ENCODE measurements around the gene OR8H1. TPM values are rescaled to one million over a fixed set of nuclear protein-coding genes. Genes with fewer than 3 reads are reported as not detected.

The OR8H1 gene
- polyA plus RNA-seq, 1 donor from 2014 or later, result not detected

DNA sequence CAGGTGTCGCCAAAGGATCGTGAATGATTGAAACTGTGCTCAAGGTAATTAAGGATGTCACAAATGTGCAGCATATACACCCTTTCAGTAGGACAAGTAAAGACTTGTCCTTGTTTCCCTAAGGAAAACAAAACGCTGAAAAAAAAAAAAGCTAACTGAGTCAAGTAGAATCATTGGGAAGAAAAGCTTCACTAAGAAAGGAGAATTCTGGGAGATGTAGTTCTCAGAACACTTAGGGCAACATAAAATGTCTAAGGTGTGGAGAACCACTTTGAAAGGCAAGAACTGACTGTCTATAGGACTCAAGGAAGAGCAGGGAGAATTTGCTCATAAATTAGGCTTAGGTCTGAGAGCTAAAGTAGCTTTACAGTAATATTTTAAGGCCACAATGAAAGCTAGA is 21.0 kb downstream of the OR8H1 start:
- no peaks in the 10 kb centered on the region for H4K20me1 ChIP-seq (ENCODE audit: insufficient read depth)
- no peaks in the 10 kb centered on the region for H3K9me2 ChIP-seq (ENCODE audit: insufficient read depth, low read length)
- TF ChIP-seq EZH2 (IDR thresholded peaks at IDR 0.05; ENCODE audit: borderline replicate concordance, insufficient read depth, low read length, poor library complexity, severe bottlenecking), result no peak
- no peak for TF ChIP-seq REST (IDR thresholded peaks at IDR 0.05; ENCODE audit: borderline replicate concordance)
- no peak for TF ChIP-seq MXI1 (conservative IDR thresholded peaks at IDR 0.05; ENCODE audit: poor library complexity, severe bottlenecking)
- no peak for TF ChIP-seq RAD21 (conservative IDR thresholded peaks at IDR 0.05)
- H3K27ac ChIP-seq (ENCODE audit: low read length), result no peak overlapping the region
- H3K27me3 ChIP-seq (ENCODE audit: insufficient read depth, low read depth, low read length), result no peaks in the 10 kb centered on the region
- H2AFZ ChIP-seq (ENCODE audit: low read depth, low read length), result no peak overlapping the region
- H3K79me2 ChIP-seq (replicated peaks; ENCODE audit: insufficient read depth, low read length), result no peaks in the 10 kb centered on the region
- no peak overlapping the region for H3K4me3 ChIP-seq (ENCODE audit: low read length)
- H3K9ac ChIP-seq (ENCODE audit: low read length), result no peak overlapping the region
- no peaks in the 10 kb centered on the region for H3F3A ChIP-seq (ENCODE audit: insufficient read depth, low read length, poor library complexity, severe bottlenecking)
- no peak overlapping the region for H3K4me2 ChIP-seq (ENCODE audit: low read length)
- H3K36me3 ChIP-seq (ENCODE audit: insufficient read depth, low read length), result no peaks in the 10 kb centered on the region
- no peaks in the 10 kb centered on the region for H3K9me3 ChIP-seq (ENCODE audit: low read length)

- Histone ChIP-seq H3K27me3 (ENCODE audit: insufficient read depth, low read depth, low read length) (no peaks in the 10 kb centered on the region), H3K9me2 (ENCODE audit: insufficient read depth, low read length) (no peaks in the 10 kb centered on the region), H3K9me3 (ENCODE audit: low read length) (no peaks in the 10 kb centered on the region), H3K27ac (ENCODE audit: low read length) (no peak within 1 kb of the TSS), H3F3A (ENCODE audit: insufficient read depth, low read length, poor library complexity, severe bottlenecking) (no peaks in the 10 kb centered on the region), H3K36me3 (ENCODE audit: insufficient read depth, low read length) (no peaks in the 10 kb centered on the region), H2AFZ (ENCODE audit: low read depth, low read length) (no peak within 1 kb of the TSS), H3K9ac (ENCODE audit: low read length) (no peak within 1 kb of the TSS), H3K4me3 (ENCODE audit: low read length) (no peak within 1 kb of the TSS), H4K20me1 (ENCODE audit: insufficient read depth) (no peaks in the 10 kb centered on the region), H3K4me2 (ENCODE audit: low read length) (no peak within 1 kb of the TSS), H3K79me2 (replicated peaks; ENCODE audit: insufficient read depth, low read length) (no peaks in the 10 kb centered on the region)
- TF ChIP-seq SMC3 (conservative IDR thresholded peaks at IDR 0.05; ENCODE audit: poor library complexity), result no peak
- TF ChIP-seq EZH2 (IDR thresholded peaks at IDR 0.05; ENCODE audit: borderline replicate concordance, insufficient read depth, low read length, poor library complexity, severe bottlenecking), result no peak
- TF ChIP-seq EP300 (conservative IDR thresholded peaks at IDR 0.05; ENCODE audit: poor library complexity, severe bottlenecking), result no peak
- no peak for TF ChIP-seq POLR2AphosphoS5 (IDR thresholded peaks at IDR 0.05)
- TF ChIP-seq TAF1 (IDR thresholded peaks at IDR 0.05; ENCODE audit: low read depth), result no peak
- TF ChIP-seq RAD21 (conservative IDR thresholded peaks at IDR 0.05), result no peak
- TF ChIP-seq REST (IDR thresholded peaks at IDR 0.05; ENCODE audit: borderline replicate concordance), result no peak
- no peak for TF ChIP-seq MXI1 (conservative IDR thresholded peaks at IDR 0.05; ENCODE audit: poor library complexity, severe bottlenecking)
- TF ChIP-seq, protein P1, sequence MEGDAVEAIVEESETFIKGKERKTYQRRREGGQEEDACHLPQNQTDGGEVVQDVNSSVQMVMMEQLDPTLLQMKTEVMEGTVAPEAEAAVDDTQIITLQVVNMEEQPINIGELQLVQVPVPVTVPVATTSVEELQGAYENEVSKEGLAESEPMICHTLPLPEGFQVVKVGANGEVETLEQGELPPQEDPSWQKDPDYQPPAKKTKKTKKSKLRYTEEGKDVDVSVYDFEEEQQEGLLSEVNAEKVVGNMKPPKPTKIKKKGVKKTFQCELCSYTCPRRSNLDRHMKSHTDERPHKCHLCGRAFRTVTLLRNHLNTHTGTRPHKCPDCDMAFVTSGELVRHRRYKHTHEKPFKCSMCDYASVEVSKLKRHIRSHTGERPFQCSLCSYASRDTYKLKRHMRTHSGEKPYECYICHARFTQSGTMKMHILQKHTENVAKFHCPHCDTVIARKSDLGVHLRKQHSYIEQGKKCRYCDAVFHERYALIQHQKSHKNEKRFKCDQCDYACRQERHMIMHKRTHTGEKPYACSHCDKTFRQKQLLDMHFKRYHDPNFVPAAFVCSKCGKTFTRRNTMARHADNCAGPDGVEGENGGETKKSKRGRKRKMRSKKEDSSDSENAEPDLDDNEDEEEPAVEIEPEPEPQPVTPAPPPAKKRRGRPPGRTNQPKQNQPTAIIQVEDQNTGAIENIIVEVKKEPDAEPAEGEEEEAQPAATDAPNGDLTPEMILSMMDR (IDR thresholded peaks at IDR 0.05; ENCODE audit: poor library complexity, severe bottlenecking), result no peak
Measured at GRCh38 chr11:56251954-56252353, 40.1 kb downstream of the OR8H1 start, which contains the start of gene OR5T3. Gene OR5T3, plus strand, starts transcription at chr11:56252254. Its CDS starts 0 bp downstream, at chr11:56252254.

Other genes starting within 250 kb of the OR8H1 start
- gene OR8I2, start 198.9 kb downstream of the OR8H1 start, polyA plus RNA-seq, result not detected in 2 replicates
- not detected in 2 replicates for gene OR8H2, start 188.6 kb downstream of the OR8H1 start, polyA plus RNA-seq
- not detected in 2 replicates for gene OR8H3, start 169.9 kb downstream of the OR8H1 start, polyA plus RNA-seq
- gene OR8J3, start 152.1 kb downstream of the OR8H1 start, polyA plus RNA-seq, result not detected in 2 replicates
- gene OR8K5, start 131.9 kb downstream of the OR8H1 start, polyA plus RNA-seq, result not detected in 2 replicates
- not detected in 2 replicates for gene OR5J2, start 115.6 kb downstream of the OR8H1 start, polyA plus RNA-seq
- not detected in 2 replicates for gene OR5T2, start 58.0 kb downstream of the OR8H1 start, polyA plus RNA-seq
- gene OR5T3, start 40.0 kb downstream of the OR8H1 start, polyA plus RNA-seq, result not detected in 2 replicates
- not detected in 2 replicates for gene OR5T1, start 18.1 kb downstream of the OR8H1 start, polyA plus RNA-seq
- not detected in 2 replicates for gene OR8K3, start 22.9 kb upstream of the OR8H1 start, polyA plus RNA-seq
- 0.60 TPM in 1 of 2 replicates, not detected in the other for gene OR8K1, start 53.8 kb upstream of the OR8H1 start, polyA plus RNA-seq
- not detected in 2 replicates for gene OR8J1, start 62.0 kb upstream of the OR8H1 start, polyA plus RNA-seq
- not detected in 2 replicates for gene OR8U1, start 83.4 kb upstream of the OR8H1 start, polyA plus RNA-seq
- not detected in 2 replicates for gene OR5AL1, start 120.4 kb upstream of the OR8H1 start, polyA plus RNA-seq
- gene OR5M3, start 181.1 kb upstream of the OR8H1 start, polyA plus RNA-seq, result not detected in 2 replicates
- gene OR5M8, start 199.1 kb upstream of the OR8H1 start, polyA plus RNA-seq, result not detected in 2 replicates